Measurements from ENCODE around the gene MTHFD1L.
"Not testable (repeated sequence)": the region's sequence is repeated elsewhere in the genome, so short reads cannot be mapped to it uniquely, and the experiment has no call there.

MTHFD1L gene

DNA sequence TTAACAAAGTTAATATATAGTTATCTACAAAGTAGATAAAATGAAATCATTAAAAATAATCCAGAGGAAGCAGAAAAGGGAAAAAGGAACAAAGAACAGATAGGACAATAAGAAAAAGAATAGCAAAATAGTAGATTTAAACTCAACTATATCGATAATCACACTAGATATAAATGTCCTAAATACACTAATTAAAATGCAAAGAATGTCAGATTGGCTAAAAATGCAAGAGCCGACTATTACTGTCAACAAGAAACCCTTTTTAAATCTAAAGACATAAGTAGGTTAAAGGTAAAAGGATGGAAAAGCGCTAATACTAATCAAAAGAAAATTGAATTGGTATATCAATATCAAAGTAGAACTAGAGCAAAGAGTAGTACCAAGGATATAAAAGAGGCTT is 209.5 kb downstream of the MTHFD1L start:
- FAIRE-seq = no peak
- TF ChIP-seq POLR2A (IDR thresholded peaks at IDR 0.05; ENCODE audit: low read depth, low read length) = no peak
- no peak for DNase-seq (ENCODE audit: insufficient read length, low spot score)

DNA sequence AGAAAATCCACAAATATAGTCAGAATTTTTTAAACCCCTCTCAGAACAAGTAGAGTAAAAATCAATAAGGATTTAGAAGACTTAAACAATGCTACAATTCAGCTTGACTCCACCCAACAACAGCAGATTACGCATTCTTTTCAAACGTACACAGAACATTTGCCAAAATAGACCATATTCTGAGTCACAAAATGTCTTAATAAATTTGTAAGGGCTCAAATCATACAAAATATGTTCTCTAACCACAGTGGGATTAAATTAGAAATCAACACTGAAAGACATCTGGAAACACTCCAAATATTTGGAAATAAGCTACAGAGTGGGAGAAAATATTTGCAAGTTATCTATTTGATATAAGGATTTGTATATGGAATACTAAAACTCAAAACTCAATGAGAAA is 210.0 kb downstream of the MTHFD1L start:
- no peak for FAIRE-seq
- DNase-seq (ENCODE audit: insufficient read length, low spot score) = no peak
- TF ChIP-seq POLR2A (IDR thresholded peaks at IDR 0.05; ENCODE audit: low read depth, low read length) = no peak

DNA sequence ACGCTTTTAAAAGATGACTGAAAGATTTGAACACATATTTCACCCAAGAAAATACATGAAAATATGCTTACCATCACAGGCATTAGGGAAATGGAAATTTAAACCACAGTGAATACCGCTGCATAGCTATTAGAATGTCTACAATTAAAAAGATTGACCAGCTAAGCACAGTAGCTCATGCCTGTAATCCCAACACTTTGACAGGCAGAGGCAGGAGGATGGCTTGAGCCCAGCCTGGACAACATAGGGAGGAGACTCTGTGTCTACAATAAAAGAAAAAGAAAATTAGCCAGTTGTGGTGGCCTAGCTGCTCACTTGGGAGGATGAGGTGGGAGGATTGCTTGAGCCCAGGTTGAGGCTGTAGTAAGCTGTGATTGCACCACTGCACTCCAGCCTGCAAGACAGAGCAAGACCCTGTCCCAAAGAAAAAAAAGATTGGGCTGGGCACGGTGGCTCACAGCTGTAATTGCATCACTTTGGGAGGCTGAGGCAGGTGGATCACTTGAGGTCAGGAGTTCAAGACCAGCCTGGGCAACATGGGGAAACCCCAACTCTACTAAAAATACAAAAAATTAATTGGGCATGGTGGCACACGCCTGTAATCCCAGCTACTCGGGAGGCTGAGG is 210.5 kb downstream of the MTHFD1L start:
- FAIRE-seq (no peak), DNase-seq (ENCODE audit: insufficient read length, low spot score) (no peak)
- TF ChIP-seq POLR2A (IDR thresholded peaks at IDR 0.05; ENCODE audit: low read depth, low read length) = no peak

DNA sequence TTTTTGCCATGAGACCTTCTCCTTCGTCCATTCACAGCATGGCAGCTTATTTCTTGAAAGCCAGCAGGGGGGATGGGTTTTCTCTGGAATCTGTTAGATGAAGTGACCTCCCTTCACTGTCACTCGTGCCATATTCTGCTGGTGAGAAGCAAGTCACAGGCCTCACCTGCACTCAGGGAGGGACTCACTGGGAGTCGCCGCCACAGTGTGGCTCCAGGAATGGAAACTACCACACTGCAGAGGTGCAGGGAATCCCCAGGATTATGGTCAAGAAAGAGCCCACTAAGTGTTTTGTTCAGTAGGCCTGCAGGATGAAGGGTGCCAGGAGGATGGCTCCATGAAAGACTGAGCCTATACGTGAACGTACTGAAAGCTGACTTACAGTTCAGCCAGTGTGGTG is 213.2 kb downstream of the MTHFD1L start:
- TF ChIP-seq POLR2A (IDR thresholded peaks at IDR 0.05; ENCODE audit: low read depth, low read length) = no peak
- DNase-seq (ENCODE audit: insufficient read length, low spot score) = no peak
- no peak for FAIRE-seq

GRCh38 chr6:151081656-151082055 is 216.2 kb downstream of the MTHFD1L start:
- no peak for DNase-seq (ENCODE audit: insufficient read length, low spot score)
- no peak for TF ChIP-seq POLR2A (IDR thresholded peaks at IDR 0.05; ENCODE audit: low read depth, low read length)
- FAIRE-seq = no peak

DNA sequence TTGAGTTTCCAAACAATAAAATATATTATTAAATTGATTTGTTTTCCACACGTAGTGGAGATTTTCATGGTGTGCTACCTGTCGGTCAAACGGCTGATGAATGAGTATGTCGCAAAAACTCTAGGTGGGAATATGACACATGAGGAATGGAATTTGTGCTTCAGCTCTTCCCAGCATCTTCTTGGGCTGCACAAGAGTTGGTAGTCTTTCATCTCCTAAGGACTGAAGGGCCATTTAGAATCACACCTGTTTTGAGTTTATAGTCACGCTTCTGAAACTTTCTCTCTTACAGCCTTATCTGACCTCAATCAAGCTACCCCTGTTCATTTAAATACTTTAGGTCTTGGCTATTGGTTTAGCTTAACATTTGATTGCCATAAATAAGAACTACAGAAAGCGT is 216.6 kb downstream of the MTHFD1L start:
- FAIRE-seq = no peak

DNA sequence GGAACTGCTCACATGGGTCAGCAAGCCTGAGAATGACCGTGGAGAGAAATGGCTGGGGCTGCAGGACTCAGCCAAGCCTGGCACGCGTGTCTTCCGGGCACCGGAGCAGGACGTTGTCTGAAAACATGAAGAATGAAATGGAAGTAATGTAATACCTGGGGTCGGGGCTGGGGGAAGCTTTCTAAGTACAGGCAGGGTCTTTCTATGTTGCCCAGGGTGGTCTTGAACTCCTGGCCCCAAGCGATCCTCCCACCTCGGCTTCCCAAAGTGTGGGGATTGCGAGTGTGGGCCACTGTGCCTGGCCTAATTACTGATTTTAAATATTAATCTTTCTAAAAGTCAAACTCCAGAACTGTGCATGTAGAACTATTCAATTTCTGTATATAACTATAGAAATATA is 218.8 kb downstream of the MTHFD1L start:
- no peak for TF ChIP-seq POLR2A (IDR thresholded peaks at IDR 0.05; ENCODE audit: low read depth, low read length)
- DNase-seq (ENCODE audit: insufficient read length, low spot score) = no peak
- FAIRE-seq = no peak

More for the DNA sequence above, 216.6 kb downstream of the MTHFD1L start:
- TF ChIP-seq POLR2A (IDR thresholded peaks at IDR 0.05; ENCODE audit: low read depth, low read length) = no peak
- no peak for DNase-seq (ENCODE audit: insufficient read length, low spot score)

- FAIRE-seq; DNase-seq (ENCODE audit: insufficient read length, low spot score): not testable (repeated sequence)
Measured at GRCh38 chr6:151087055-151087454, 221.6 kb downstream of the MTHFD1L start.

DNA sequence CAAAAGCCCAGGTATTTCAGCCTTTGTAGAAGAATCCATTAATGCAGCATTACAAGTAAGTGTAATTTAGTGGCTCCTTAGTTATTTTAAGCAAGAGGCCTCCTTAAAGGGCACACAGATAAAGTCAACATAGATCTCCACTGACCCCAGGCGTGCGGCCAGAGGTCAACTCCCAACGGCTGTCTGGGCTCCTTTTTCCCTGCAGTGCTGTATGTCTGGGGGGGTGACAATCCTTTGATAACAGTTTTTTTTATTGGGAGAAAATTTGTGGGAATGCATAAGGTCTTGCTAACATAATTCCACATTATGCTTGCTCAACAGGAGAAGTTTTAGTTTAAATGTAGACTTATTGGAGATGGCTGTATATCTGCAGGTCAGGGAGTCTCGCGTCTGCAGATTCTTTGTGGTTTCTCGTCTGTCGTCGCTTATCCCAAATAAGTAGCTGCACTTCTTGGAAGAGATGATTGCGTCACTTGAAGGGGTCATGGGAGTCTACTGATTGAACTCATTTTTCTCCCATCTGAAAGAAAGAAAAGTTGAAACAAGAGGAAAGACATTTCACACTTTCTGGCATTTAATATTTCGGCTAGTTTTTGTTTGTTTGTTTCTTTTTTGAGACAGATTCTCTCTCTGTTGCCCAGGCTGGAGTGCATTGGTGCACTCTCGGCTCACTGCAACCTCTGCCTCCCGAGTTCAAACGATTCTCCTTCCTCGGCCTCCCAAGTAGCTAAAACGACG is 222.5 kb downstream of the MTHFD1L start:
- TF ChIP-seq POLR2A (IDR thresholded peaks at IDR 0.05; ENCODE audit: low read depth, low read length) = no peak
- no peak for FAIRE-seq
- DNase-seq (ENCODE audit: insufficient read length, low spot score) = no peak

DNA sequence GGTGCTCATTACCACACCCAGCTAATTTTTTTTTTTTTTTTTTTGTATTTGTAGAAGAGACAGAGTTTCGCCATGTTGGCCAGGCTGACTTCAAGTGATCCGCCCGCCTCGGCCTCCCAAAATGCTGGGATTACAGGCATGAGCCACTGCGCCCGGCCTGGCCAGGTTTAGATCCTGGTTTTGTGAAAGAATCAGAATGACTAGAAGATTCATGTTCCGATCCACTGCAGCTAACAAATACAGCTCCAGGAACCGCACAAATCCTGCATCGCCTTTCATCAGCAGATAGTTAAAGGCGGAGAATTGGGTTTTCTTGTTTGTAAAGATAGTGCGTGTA is 223.1 kb downstream of the MTHFD1L start:
- DNase-seq (ENCODE audit: insufficient read length, low spot score) = no peak
- no peak for FAIRE-seq
- no peak for TF ChIP-seq POLR2A (IDR thresholded peaks at IDR 0.05; ENCODE audit: low read depth, low read length)

GRCh38 chr6:151088963-151089362 is 223.5 kb downstream of the MTHFD1L start:
- no peak for FAIRE-seq
- no peak for DNase-seq (ENCODE audit: insufficient read length, low spot score)
- TF ChIP-seq POLR2A (IDR thresholded peaks at IDR 0.05; ENCODE audit: low read depth, low read length) = no peak

DNA sequence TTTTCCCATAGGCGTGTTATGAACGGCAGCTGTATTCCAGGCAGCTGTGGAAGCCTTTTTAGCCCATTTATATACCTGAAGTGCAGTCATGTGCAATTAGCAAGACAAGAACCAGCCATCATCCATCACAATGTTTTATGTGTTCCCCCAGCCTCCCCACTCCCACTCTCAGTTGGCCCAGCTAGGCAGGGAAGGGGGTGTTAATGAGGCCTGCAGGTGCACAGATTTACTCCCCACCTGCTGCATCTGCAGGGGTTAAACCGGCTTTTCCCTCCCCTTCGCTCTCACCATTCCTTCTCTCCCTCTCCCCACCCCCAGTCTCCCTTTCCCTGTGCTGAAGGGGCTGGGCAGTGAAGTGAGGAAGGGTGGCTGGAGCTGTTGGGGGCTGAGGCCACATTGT is 224.5 kb downstream of the MTHFD1L start:
- no peak for DNase-seq (ENCODE audit: insufficient read length, low spot score)
- TF ChIP-seq POLR2A (IDR thresholded peaks at IDR 0.05; ENCODE audit: low read depth, low read length) = no peak
- no peak for FAIRE-seq

GRCh38 chr6:151091571-151091970 is 226.1 kb downstream of the MTHFD1L start:
- DNase-seq (ENCODE audit: insufficient read length, low spot score) (no peak), FAIRE-seq (no peak)
- no peak for TF ChIP-seq POLR2A (IDR thresholded peaks at IDR 0.05; ENCODE audit: low read depth, low read length)

- DNase-seq (ENCODE audit: insufficient read length, low spot score) (no peak), FAIRE-seq (no peak)
- no peak for TF ChIP-seq POLR2A (IDR thresholded peaks at IDR 0.05; ENCODE audit: low read depth, low read length)
Measured at GRCh38 chr6:151092591-151092990, 227.1 kb downstream of the MTHFD1L start.

DNA sequence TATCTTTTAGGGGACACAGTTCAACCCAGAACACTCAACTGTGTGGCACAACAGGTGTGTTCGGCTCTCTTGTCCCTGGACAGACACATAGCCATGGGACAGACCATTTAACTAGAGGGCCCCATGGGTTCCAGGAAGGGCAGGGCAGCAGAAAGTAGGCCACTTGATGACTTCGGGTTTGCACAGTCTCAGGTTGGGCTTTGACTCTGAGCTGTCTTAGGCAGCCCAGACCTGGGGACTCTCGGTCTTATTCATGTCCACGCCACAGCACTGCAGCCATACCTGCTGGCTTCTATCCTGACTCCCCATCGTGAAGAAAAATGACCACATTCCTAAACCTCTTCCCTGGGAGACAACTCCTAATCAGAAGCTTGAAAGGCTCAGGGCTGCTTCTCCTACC is 228.2 kb downstream of the MTHFD1L start:
- no peak for TF ChIP-seq POLR2A (IDR thresholded peaks at IDR 0.05; ENCODE audit: low read depth, low read length)
- no peak for DNase-seq (ENCODE audit: insufficient read length, low spot score)
- no peak for FAIRE-seq

Data from H54 (cell line).